Mammary epithelial cell (primary cell): ENCODE measurements around the gene NAV3.

Experiments used
- EZH2 ChIP-seq: IDR thresholded peaks from 2 replicates; pipeline ENCODE4 v1.6.1; 2012; ENCODE audit warnings: low read length, inconsistent platforms, borderline replicate concordance
- TF ChIP-seq, protein P1 (sequence below), 2 donors: IDR thresholded peaks in 1 of 2; conservative IDR thresholded peaks in 1 of 2; 2 replicates each; pipeline ENCODE4 v1.5.1; 2011 to 2012; ENCODE audit warnings: inconsistent platforms in 2 of 2, low read length in 2 of 2, mild to moderate bottlenecking in 2 of 2, control low read depth in 1 of 2, low read depth in 1 of 2; ENCODE audit not compliant: insufficient read depth in 1 of 2; ENCODE audit errors: extremely low read depth in 1 of 2

- TF ChIP-seq EZH2, result no peak
- TF ChIP-seq, protein P1, sequence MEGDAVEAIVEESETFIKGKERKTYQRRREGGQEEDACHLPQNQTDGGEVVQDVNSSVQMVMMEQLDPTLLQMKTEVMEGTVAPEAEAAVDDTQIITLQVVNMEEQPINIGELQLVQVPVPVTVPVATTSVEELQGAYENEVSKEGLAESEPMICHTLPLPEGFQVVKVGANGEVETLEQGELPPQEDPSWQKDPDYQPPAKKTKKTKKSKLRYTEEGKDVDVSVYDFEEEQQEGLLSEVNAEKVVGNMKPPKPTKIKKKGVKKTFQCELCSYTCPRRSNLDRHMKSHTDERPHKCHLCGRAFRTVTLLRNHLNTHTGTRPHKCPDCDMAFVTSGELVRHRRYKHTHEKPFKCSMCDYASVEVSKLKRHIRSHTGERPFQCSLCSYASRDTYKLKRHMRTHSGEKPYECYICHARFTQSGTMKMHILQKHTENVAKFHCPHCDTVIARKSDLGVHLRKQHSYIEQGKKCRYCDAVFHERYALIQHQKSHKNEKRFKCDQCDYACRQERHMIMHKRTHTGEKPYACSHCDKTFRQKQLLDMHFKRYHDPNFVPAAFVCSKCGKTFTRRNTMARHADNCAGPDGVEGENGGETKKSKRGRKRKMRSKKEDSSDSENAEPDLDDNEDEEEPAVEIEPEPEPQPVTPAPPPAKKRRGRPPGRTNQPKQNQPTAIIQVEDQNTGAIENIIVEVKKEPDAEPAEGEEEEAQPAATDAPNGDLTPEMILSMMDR (conservative IDR thresholded peaks at IDR 0.05 in 1 of 2, IDR thresholded peaks at IDR 0.05 in 1 of 2; ENCODE audit: extremely low read depth in 1 of 2, insufficient read depth in 1 of 2, low read depth in 1 of 2, low read length in 2 of 2), result no peak
These were observed 353.1 kb downstream of the NAV3 start for GRCh38 chr12:78183824-78184223.
